IMR-90 (cell line): ENCODE measurements around the gene TTC7B. TPM values are rescaled to one million over a fixed set of nuclear protein-coding genes. Genes with fewer than 3 reads are reported as not detected.

Experiments used
- ATAC-seq: fragments of 200-7000 bp; cut with Tn5 transposase; 2 replicates; pipeline ENCODE4 v1.9.1; 2020; ENCODE audit warnings: low read depth, mild to moderate bottlenecking, moderate library complexity
- BruUV-seq: library from RNA; stranded (reverse); fragments of 400-500 nt; replicated peaks from 2 replicates; lab custom pipeline; 2021; lab: Mats Ljungman, UMichigan
- CTCF ChIA-PET: fragments of 300-600 bp; formaldehyde crosslinking; extraction: SDS; loops from one replicate; lab custom pipeline; 2021; ENCODE audit warnings: antibody characterized with exemption; lab: Yijun Ruan, JAX
- POLR2A ChIA-PET: fragments of 300-600 bp; sonication (Branson Sonifier 250); formaldehyde crosslinking; loops from one replicate; lab custom pipeline; 2022; ENCODE audit warnings: antibody characterized with exemption; ENCODE audit not compliant: unreplicated experiment; lab: Charles Lee
- DNase-seq: peaks from one replicate; pipeline ENCODE4 v3.0.0; 2013
- H2AFZ ChIP-seq: replicated peaks from 2 replicates; pipeline ENCODE3; 2013; ENCODE audit warnings: low read length, mild to moderate bottlenecking; ENCODE audit not compliant: poor library complexity
- H2AK5ac ChIP-seq: 2 replicates; pipeline ENCODE4 v1.6.1; 2013; ENCODE audit warnings: low read depth, low read length, inconsistent platforms
- H2AK9ac ChIP-seq: replicated peaks from 2 replicates; pipeline ENCODE3; 2013; ENCODE audit warnings: mild to moderate bottlenecking, low read depth, low read length, moderate library complexity; ENCODE audit not compliant: poor library complexity
- H2BK120ac ChIP-seq: 2 replicates; pipeline ENCODE4 v1.6.1; 2013; ENCODE audit warnings: low read depth, low read length, inconsistent platforms
- H2BK15ac ChIP-seq: 3 replicates; pipeline ENCODE4 v1.6.1; 2013; ENCODE audit warnings: low read depth, low read length, inconsistent platforms
- H2BK20ac ChIP-seq: 2 replicates; pipeline ENCODE4 v1.6.1; 2013; ENCODE audit warnings: low read depth, mild to moderate bottlenecking, inconsistent platforms, low read length, moderate library complexity
- H2BK5ac ChIP-seq: 2 replicates; pipeline ENCODE4 v1.6.1; 2013; ENCODE audit warnings: mild to moderate bottlenecking, low read depth, low read length, inconsistent platforms; ENCODE audit not compliant: poor library complexity, severe bottlenecking
- H3K14ac ChIP-seq: replicated peaks from 2 replicates; pipeline ENCODE4 v1.6.1; 2013; ENCODE audit warnings: low read depth, low read length, inconsistent platforms
- H3K18ac ChIP-seq: 2 replicates; pipeline ENCODE4 v1.6.1; 2013; ENCODE audit warnings: low read depth, low read length, control low read depth
- H3K23ac ChIP-seq: 2 replicates; pipeline ENCODE4 v1.6.1; 2013; ENCODE audit warnings: low read depth, low read length, inconsistent platforms
- H3K27ac ChIP-seq: 2 replicates; pipeline ENCODE4 v1.5.1; 2013; ENCODE audit warnings: mild to moderate bottlenecking, control low read depth, low read length; ENCODE audit not compliant: insufficient read depth
- H3K27me3 ChIP-seq: 2 replicates; pipeline ENCODE4 v1.6.1; 2013; ENCODE audit warnings: low read length; ENCODE audit not compliant: control insufficient read depth, insufficient read depth
- H3K36me3 ChIP-seq: 2 replicates; pipeline ENCODE4 v1.6.1; 2013; ENCODE audit warnings: low read length, mixed read lengths; ENCODE audit not compliant: control insufficient read depth, insufficient read depth
- H3K4ac ChIP-seq: 2 replicates; pipeline ENCODE4 v1.6.1; 2013; ENCODE audit warnings: low read depth, low read length, inconsistent platforms
- H3K4me1 ChIP-seq: 2 replicates; pipeline ENCODE4 v1.6.1; 2013; ENCODE audit warnings: low read length, mixed read lengths; ENCODE audit not compliant: control insufficient read depth, insufficient read depth
- H3K4me2 ChIP-seq: 2 replicates; pipeline ENCODE4 v1.6.1; 2013; ENCODE audit warnings: low read depth, mild to moderate bottlenecking, control low read depth, low read length, moderate library complexity
- H3K4me3 ChIP-seq: 2 replicates; pipeline ENCODE4 v1.5.1; 2013; ENCODE audit warnings: low read depth, mild to moderate bottlenecking, control low read depth, low read length, moderate library complexity; ENCODE audit not compliant: insufficient read depth
- H3K56ac ChIP-seq: 2 replicates; pipeline ENCODE4 v1.6.1; 2013; ENCODE audit warnings: low read length, inconsistent platforms; ENCODE audit not compliant: insufficient read depth; ENCODE audit errors: extremely low read depth
- H3K79me1 ChIP-seq, 2 experiments: 2 replicates each; pipeline ENCODE4 v1.6.1; 2013; ENCODE audit warnings: low read length in 2 of 2, inconsistent platforms in 1 of 2, low read depth in 1 of 2
- H3K9ac ChIP-seq: 2 replicates; pipeline ENCODE4 v1.6.1; 2013; ENCODE audit warnings: low read depth, low read length, control low read depth
- H3K9me1 ChIP-seq: 2 replicates; pipeline ENCODE4 v1.6.1; 2013; ENCODE audit warnings: low read length, inconsistent platforms; ENCODE audit not compliant: insufficient read depth
- H3K9me3 ChIP-seq: 2 replicates; pipeline ENCODE4 v1.6.1; 2013; ENCODE audit warnings: low read length; ENCODE audit not compliant: control insufficient read depth, insufficient read depth
- H4K20me1 ChIP-seq: 2 replicates; pipeline ENCODE4 v1.6.1; 2013; ENCODE audit warnings: low read length, inconsistent platforms; ENCODE audit not compliant: insufficient read depth
- H4K5ac ChIP-seq: 2 replicates; pipeline ENCODE4 v1.6.1; 2013; ENCODE audit warnings: mild to moderate bottlenecking, low read depth, low read length, control low read depth
- H4K8ac ChIP-seq, 2 experiments: 2 replicates each; pipeline ENCODE4 v1.6.1; 2013; ENCODE audit warnings: low read depth in 2 of 2, low read length in 2 of 2, control low read depth in 1 of 2, inconsistent platforms in 1 of 2
- H4K91ac ChIP-seq: 2 replicates; pipeline ENCODE4 v1.6.1; 2013; ENCODE audit warnings: low read depth, low read length, inconsistent platforms; ENCODE audit not compliant: insufficient read depth
- FOS ChIP-seq: fragments of 150-350 bp; IDR thresholded peaks from 2 replicates; pipeline ENCODE4 v1.6.1; 2016; ENCODE audit warnings: low read depth, low read length
- MAFK ChIP-seq: IDR thresholded peaks from 2 replicates; pipeline ENCODE4 v1.6.1; 2012; ENCODE audit warnings: low read depth, low read length, improper control_type of control experiment
- MAZ ChIP-seq: IDR thresholded peaks from 2 replicates; pipeline ENCODE4 v1.6.1; 2012; ENCODE audit warnings: low read depth, mild to moderate bottlenecking, low read length, improper control_type of control experiment, moderate library complexity, borderline replicate concordance
- MXI1 ChIP-seq: IDR thresholded peaks from 2 replicates; pipeline ENCODE4 v1.6.1; 2012; ENCODE audit warnings: low read depth, mild to moderate bottlenecking, low read length, moderate library complexity, borderline replicate concordance
- NFE2L2 ChIP-seq: fragments of 150-350 bp; IDR thresholded peaks from 2 replicates; pipeline ENCODE4 v1.6.1; 2016; ENCODE audit warnings: low read depth, mild to moderate bottlenecking, low read length
- RAD21 ChIP-seq: IDR thresholded peaks from 2 replicates; pipeline ENCODE4 v1.6.1; 2012; ENCODE audit warnings: low read length, improper control_type of control experiment
- RFX5 ChIP-seq: IDR thresholded peaks from 2 replicates; pipeline ENCODE4 v1.8.0; 2012; ENCODE audit warnings: low read depth, mild to moderate bottlenecking, low read length, moderate library complexity
- SMC3 ChIP-seq: fragments of 150-350 bp; IDR thresholded peaks from 2 replicates; pipeline ENCODE4 v1.6.1; 2016; ENCODE audit warnings: low read depth, mild to moderate bottlenecking, antibody characterized with exemption, low read length, moderate library complexity
- WGBS, 2 experiments: methylation state at CpG; one replicate each; pipeline versions ENCODE4 v1.1.5 to v1.1.7; 2013; ENCODE audit warnings: missing lambda C conversion rate in 2 of 2; ENCODE audit not compliant: insufficient read length in 1 of 2; ENCODE audit errors: extremely low coverage in 2 of 2; 5-methylcytosine and 5-hydroxymethylcytosine counted together
- dilution Hi-C: fragments of 300-500 bp; cut with HindIII; formaldehyde crosslinking; loops from one replicate; pipeline ENCODE4 v1.14.3; 2018; ENCODE audit warnings: low sequenced_read_pairs; ENCODE audit not compliant: unreplicated experiment
- in situ Hi-C: fragments of 300-500 bp; cut with MboI; formaldehyde crosslinking; loops from 3 replicates; pipeline ENCODE4 v1.14.3; 2019; ENCODE audit warnings: low sequenced_read_pairs, inconsistent platforms, mixed read lengths
- intact Hi-C: fragments of 100-400 bp; cut with micrococcal nuclease; formaldehyde crosslinking; loops from 2 replicates; pipeline ENCODE4 v1.10.0; 2022
- polyA plus RNA-seq, 3 experiments: library from polyadenylated mRNA; depleted of rRNA; stranded (reverse); fragments of >200 nt; gene quantifications; 2 replicates each; pipeline ENCODE4 v1.2.3, GENCODE V29; 2012; ENCODE audit warnings: low replicate concordance in 1 of 3
- total RNA-seq: library from RNA; depleted of rRNA; stranded (reverse); fragments of >200 nt; gene quantifications from 2 replicates; pipeline ENCODE4 v1.2.3, GENCODE V29; 2012
- TF ChIP-seq, protein P1 (sequence below): fragments of 150-350 bp; IDR thresholded peaks from 2 replicates; pipeline ENCODE4 v1.6.1; 2017; ENCODE audit warnings: mild to moderate bottlenecking, antibody characterized with exemption, low read length, low read depth
- TF ChIP-seq, protein P2 (sequence below): conservative IDR thresholded peaks from 2 replicates; pipeline ENCODE4 v1.5.1; 2012; ENCODE audit warnings: mild to moderate bottlenecking, low read depth, low read length, improper control_type of control experiment

Gene TTC7B
- total and polyA plus RNA-seq, 2 of the 4 experiments (the other 2 are of a cell fraction): 18.1 to 35.3 TPM

DNA sequence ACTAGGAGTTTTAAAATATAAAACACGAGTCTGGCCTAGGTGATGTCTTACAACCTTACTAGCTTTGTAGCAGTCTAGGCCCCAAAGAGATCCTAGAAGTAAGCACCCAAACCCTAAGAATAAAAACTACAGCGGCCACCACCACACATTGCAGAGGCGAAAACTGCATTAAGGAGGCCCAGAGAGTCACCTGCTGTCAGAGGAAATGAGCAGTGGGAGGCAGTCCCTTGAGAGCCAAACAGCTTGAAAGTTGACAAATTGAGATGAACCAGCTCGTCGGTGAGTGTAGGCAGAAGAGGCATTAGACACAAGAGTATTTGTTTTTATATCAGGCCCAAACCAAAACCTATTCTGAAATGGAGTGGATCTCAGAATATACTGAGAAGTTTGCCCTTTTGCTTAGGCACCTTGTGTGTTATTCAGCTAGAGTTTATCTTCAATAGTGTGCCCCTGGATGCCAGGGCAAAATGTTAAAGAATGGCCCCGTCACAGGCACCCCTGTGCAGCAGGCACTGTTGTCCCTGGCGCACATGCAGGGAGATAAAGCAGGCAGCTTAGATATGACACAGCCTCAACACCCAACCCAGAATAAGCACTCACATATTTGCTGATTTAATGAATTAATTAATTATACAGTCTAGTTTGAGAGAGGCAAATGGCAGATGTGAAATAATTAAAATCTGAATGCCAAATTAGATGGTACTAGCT, 56.7 kb downstream of the TTC7B start:
- dilution Hi-C loops (no loop called here), in situ Hi-C loops (no loop called here), intact Hi-C loops (loop anchor here (5.0 kb wide), 1 partner anchor 58 kb away; the partner anchor contains the start of gene TTC7B)
- Histone ChIP-seq H3K23ac (no peak overlapping the region), H2BK20ac (no peak overlapping the region), H3K4me3 (no peak overlapping the region), H3K9me1 (peaks cover 3% of the 10 kb centered on the region; the same call in 1 of the 2 replicates), H3K27me3 (no peaks in the 10 kb centered on the region), H3K9me3 (no peaks in the 10 kb centered on the region), H3K4me1 (peaks cover 6% of the 10 kb centered on the region), H3K79me1 (peaks cover 9 to 22% of the 10 kb centered on the region in 2 experiments), H3K36me3 (no peaks in the 10 kb centered on the region), H3K4me2 (no peak overlapping the region), H4K5ac (no peak overlapping the region), H2BK120ac (no peak overlapping the region), H3K14ac (no peak overlapping the region), H2AK9ac (no peak overlapping the region), H2AFZ (no peak overlapping the region), H4K8ac (peak overlapping the region; percentile 62 to 100; a peak in 3 of 4 replicates), H2AK5ac (no peak overlapping the region), H2BK5ac (no peak overlapping the region), H4K91ac (no peak overlapping the region), H2BK15ac (no peak overlapping the region), H3K27ac (no peak overlapping the region), H4K20me1 (peaks cover 3% of the 10 kb centered on the region; the same call in 1 of the 2 replicates), H3K56ac (no peak overlapping the region), H3K4ac (no peak overlapping the region), H3K9ac (no peak overlapping the region), H3K18ac (no peak overlapping the region)
- ATAC-seq (no peak), DNase-seq (no peak)
- ChIA-PET CTCF (interaction anchor here (0.6 to 2.9 kb wide), 10 partner anchors 9 to 458 kb away, joined by 3 to 18 read pairs (median 6); partner anchors contain the start of gene TTC7B), POLR2A (no interaction called here)
- no TSS peak for BruUV-seq
- TF ChIP-seq MAFK: no peak
- TF ChIP-seq RAD21: no peak
- no peak for TF ChIP-seq MAZ
- no peak for TF ChIP-seq NFE2L2
- TF ChIP-seq, protein P1, sequence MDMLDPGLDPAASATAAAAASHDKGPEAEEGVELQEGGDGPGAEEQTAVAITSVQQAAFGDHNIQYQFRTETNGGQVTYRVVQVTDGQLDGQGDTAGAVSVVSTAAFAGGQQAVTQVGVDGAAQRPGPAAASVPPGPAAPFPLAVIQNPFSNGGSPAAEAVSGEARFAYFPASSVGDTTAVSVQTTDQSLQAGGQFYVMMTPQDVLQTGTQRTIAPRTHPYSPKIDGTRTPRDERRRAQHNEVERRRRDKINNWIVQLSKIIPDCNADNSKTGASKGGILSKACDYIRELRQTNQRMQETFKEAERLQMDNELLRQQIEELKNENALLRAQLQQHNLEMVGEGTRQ: no peak
- TF ChIP-seq MXI1: no peak
- TF ChIP-seq, protein P2, sequence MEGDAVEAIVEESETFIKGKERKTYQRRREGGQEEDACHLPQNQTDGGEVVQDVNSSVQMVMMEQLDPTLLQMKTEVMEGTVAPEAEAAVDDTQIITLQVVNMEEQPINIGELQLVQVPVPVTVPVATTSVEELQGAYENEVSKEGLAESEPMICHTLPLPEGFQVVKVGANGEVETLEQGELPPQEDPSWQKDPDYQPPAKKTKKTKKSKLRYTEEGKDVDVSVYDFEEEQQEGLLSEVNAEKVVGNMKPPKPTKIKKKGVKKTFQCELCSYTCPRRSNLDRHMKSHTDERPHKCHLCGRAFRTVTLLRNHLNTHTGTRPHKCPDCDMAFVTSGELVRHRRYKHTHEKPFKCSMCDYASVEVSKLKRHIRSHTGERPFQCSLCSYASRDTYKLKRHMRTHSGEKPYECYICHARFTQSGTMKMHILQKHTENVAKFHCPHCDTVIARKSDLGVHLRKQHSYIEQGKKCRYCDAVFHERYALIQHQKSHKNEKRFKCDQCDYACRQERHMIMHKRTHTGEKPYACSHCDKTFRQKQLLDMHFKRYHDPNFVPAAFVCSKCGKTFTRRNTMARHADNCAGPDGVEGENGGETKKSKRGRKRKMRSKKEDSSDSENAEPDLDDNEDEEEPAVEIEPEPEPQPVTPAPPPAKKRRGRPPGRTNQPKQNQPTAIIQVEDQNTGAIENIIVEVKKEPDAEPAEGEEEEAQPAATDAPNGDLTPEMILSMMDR: no peak
- no peak for TF ChIP-seq RFX5
- TF ChIP-seq SMC3: no peak
- no peak for TF ChIP-seq FOS
- WGBS, 2 experiments: no CpG with 5 or more reads among the region's 7 CpGs
